Mesendoderm (in vitro differentiated cells): ENCODE measurements around the gene VANGL2.

Source experiments
- DNase-seq: peaks from one replicate; pipeline ENCODE4 v3.0.0; 2013
- H2AK5ac ChIP-seq: 2 replicates; pipeline ENCODE4 v1.6.1; 2013; ENCODE audit warnings: low read length, inconsistent platforms
- H2BK120ac ChIP-seq: 2 replicates; pipeline ENCODE4 v1.6.1; 2013; ENCODE audit warnings: low read depth, mild to moderate bottlenecking, low read length, moderate library complexity, mixed read lengths
- H2BK15ac ChIP-seq: replicated peaks from 2 replicates; pipeline ENCODE4 v1.6.1; 2013; ENCODE audit warnings: low read depth, mild to moderate bottlenecking, moderate library complexity
- H2BK5ac ChIP-seq: 2 replicates; pipeline ENCODE4 v1.6.1; 2013; ENCODE audit warnings: low read length, inconsistent platforms
- H3K18ac ChIP-seq: 2 replicates; pipeline ENCODE4 v1.6.1; 2013; ENCODE audit warnings: mild to moderate bottlenecking, low read length, mixed read lengths
- H3K23ac ChIP-seq: one replicate; pipeline ENCODE4 v1.6.1; 2013; ENCODE audit warnings: low read length
- H3K27ac ChIP-seq: 2 replicates; pipeline ENCODE4 v1.5.1; 2013; ENCODE audit warnings: low read depth, mild to moderate bottlenecking, inconsistent platforms, low read length, moderate library complexity
- H3K27me3 ChIP-seq: 2 replicates; pipeline ENCODE4 v1.6.1; 2013; ENCODE audit warnings: low read length, control low read depth, mild to moderate bottlenecking, inconsistent platforms; ENCODE audit not compliant: insufficient read depth, poor library complexity
- H3K36me3 ChIP-seq: 2 replicates; pipeline ENCODE4 v1.6.1; 2013; ENCODE audit warnings: low read length, inconsistent platforms; ENCODE audit not compliant: control insufficient read depth, insufficient read depth
- H3K4ac ChIP-seq: one replicate; pipeline ENCODE4 v1.6.1; 2013; ENCODE audit warnings: low read depth, mild to moderate bottlenecking, low read length, moderate library complexity
- H3K4me1 ChIP-seq: 2 replicates; pipeline ENCODE4 v1.6.1; 2013; ENCODE audit warnings: low read depth, low read length, inconsistent platforms; ENCODE audit not compliant: control insufficient read depth
- H3K4me2 ChIP-seq: 2 replicates; pipeline ENCODE4 v1.6.1; 2013; ENCODE audit warnings: low read length
- H3K4me3 ChIP-seq: 2 replicates; pipeline ENCODE4 v1.5.1; 2013; ENCODE audit warnings: mild to moderate bottlenecking, low read length
- H3K56ac ChIP-seq: one replicate; pipeline ENCODE4 v1.6.1; 2013; ENCODE audit warnings: low read length
- H3K79me1 ChIP-seq: 2 replicates; pipeline ENCODE4 v1.6.1; 2013; ENCODE audit warnings: low read length, inconsistent platforms
- H3K79me2 ChIP-seq: 2 replicates; pipeline ENCODE4 v1.6.1; 2013; ENCODE audit warnings: mild to moderate bottlenecking, low read length; ENCODE audit not compliant: control insufficient read depth, insufficient read depth
- H3K9ac ChIP-seq: 2 replicates; pipeline ENCODE4 v1.6.1; 2013; ENCODE audit warnings: low read length, inconsistent platforms
- H4K5ac ChIP-seq: one replicate; pipeline ENCODE4 v1.6.1; 2013; ENCODE audit warnings: low read length
- H4K8ac ChIP-seq: one replicate; pipeline ENCODE4 v1.6.1; 2013; ENCODE audit warnings: low read depth, mild to moderate bottlenecking, control low read depth, low read length, moderate library complexity
- WGBS: extraction: QIAGEN DNeasy Blood & Tissue Kit; methylation state at CpG from one replicate; pipeline ENCODE4 v1.1.7; 2013; ENCODE audit warnings: low lambda C conversion rate, missing lambda C conversion rate; ENCODE audit not compliant: insufficient coverage; ENCODE audit errors: extremely low coverage; 5-methylcytosine and 5-hydroxymethylcytosine counted together

The VANGL2 gene

GRCh38 chr1:160419150-160419837, 18.9 kb downstream of the VANGL2 start:
- Histone ChIP-seq H2BK5ac (no peak overlapping the region), H4K8ac (no peak overlapping the region), H3K36me3 (peaks cover 27% of the 10 kb centered on the region), H3K9ac (no peak overlapping the region), H3K4me3 (no peak overlapping the region), H3K23ac (no peak overlapping the region), H3K27me3 (no peaks in the 10 kb centered on the region), H2BK120ac (no peak overlapping the region), H4K5ac (no peak overlapping the region), H3K18ac (no peak overlapping the region), H3K56ac (no peak overlapping the region), H3K27ac (no peak overlapping the region), H3K79me1 (peaks cover 16% of the 10 kb centered on the region), H3K4me2 (no peak overlapping the region), H3K4me1 (peaks cover 6% of the 10 kb centered on the region), H3K4ac (no peak overlapping the region), H2AK5ac (no peak overlapping the region), H2BK15ac (no peak overlapping the region), H3K79me2 (peaks cover 6% of the 10 kb centered on the region)
- no peak for DNase-seq
- WGBS, result no CpG with 5 or more reads among the region's 34 CpGs

- H3K36me3 ChIP-seq, result peaks cover 30% of the 10 kb centered on the region
- no peaks in the 10 kb centered on the region for H3K27me3 ChIP-seq
- peaks cover 14% of the 10 kb centered on the region for H3K79me1 ChIP-seq
- no peak overlapping the region for H4K5ac ChIP-seq
- no peak overlapping the region for H3K27ac ChIP-seq
- H3K18ac ChIP-seq, result no peak overlapping the region
- H3K9ac ChIP-seq, result no peak overlapping the region
- H4K8ac ChIP-seq, result no peak overlapping the region
- no peak overlapping the region for H2BK15ac ChIP-seq
- no peak overlapping the region for H3K56ac ChIP-seq
- H2BK120ac ChIP-seq, result no peak overlapping the region
- WGBS, result no CpG with 5 or more reads among the region's 4 CpGs
- H3K4me2 ChIP-seq, result no peak overlapping the region
- no peak overlapping the region for H3K4me3 ChIP-seq
- no peak overlapping the region for H3K23ac ChIP-seq
- no peak overlapping the region for H2BK5ac ChIP-seq
- no peak overlapping the region for H2AK5ac ChIP-seq
- peaks cover 4% of the 10 kb centered on the region for H3K79me2 ChIP-seq
- no peak overlapping the region for H3K4ac ChIP-seq
- peaks cover 4% of the 10 kb centered on the region for H3K4me1 ChIP-seq
- DNase-seq, result no peak
Measured at GRCh38 chr1:160419838-160420169, 19.4 kb downstream of the VANGL2 start.

GRCh38 chr1:160420881-160421842, 20.8 kb downstream of the VANGL2 start:
- no peak overlapping the region for H3K23ac ChIP-seq
- H3K27ac ChIP-seq, result no peak overlapping the region
- H3K79me1 ChIP-seq, result peaks cover 7% of the 10 kb centered on the region
- H3K79me2 ChIP-seq, result no peaks in the 10 kb centered on the region
- no CpG with 5 or more reads among the region's 7 CpGs for WGBS
- H3K4me2 ChIP-seq, result no peak overlapping the region
- no peak overlapping the region for H4K8ac ChIP-seq
- H3K27me3 ChIP-seq, result no peaks in the 10 kb centered on the region
- no peaks in the 10 kb centered on the region for H3K4me1 ChIP-seq
- peaks cover 30% of the 10 kb centered on the region for H3K36me3 ChIP-seq
- H2BK120ac ChIP-seq, result no peak overlapping the region
- H2BK15ac ChIP-seq, result no peak overlapping the region
- H4K5ac ChIP-seq, result no peak overlapping the region
- H3K9ac ChIP-seq, result no peak overlapping the region
- no peak overlapping the region for H3K4ac ChIP-seq
- no peak overlapping the region for H2AK5ac ChIP-seq
- H3K18ac ChIP-seq, result no peak overlapping the region
- no peak for DNase-seq
- H3K56ac ChIP-seq, result no peak overlapping the region
- H3K4me3 ChIP-seq, result no peak overlapping the region
- no peak overlapping the region for H2BK5ac ChIP-seq

GRCh38 chr1:160421881-160422280, 21.5 kb downstream of the VANGL2 start:
- H3K27me3 ChIP-seq, result no peaks in the 10 kb centered on the region
- H2BK120ac ChIP-seq, result no peak overlapping the region
- no peak overlapping the region for H3K23ac ChIP-seq
- H3K56ac ChIP-seq, result no peak overlapping the region
- H3K27ac ChIP-seq, result no peak overlapping the region
- no peak overlapping the region for H2AK5ac ChIP-seq
- H3K79me1 ChIP-seq, result peaks cover 7% of the 10 kb centered on the region
- WGBS, result no CpG with 5 or more reads among the region's 5 CpGs
- no peak overlapping the region for H3K9ac ChIP-seq
- no peaks in the 10 kb centered on the region for H3K79me2 ChIP-seq
- H2BK5ac ChIP-seq, result no peak overlapping the region
- no peaks in the 10 kb centered on the region for H3K4me1 ChIP-seq
- DNase-seq, result no peak
- H4K5ac ChIP-seq, result no peak overlapping the region
- no peak overlapping the region for H2BK15ac ChIP-seq
- no peak overlapping the region for H3K4me2 ChIP-seq
- no peak overlapping the region for H4K8ac ChIP-seq
- peaks cover 30% of the 10 kb centered on the region for H3K36me3 ChIP-seq
- H3K4me3 ChIP-seq, result no peak overlapping the region
- H3K4ac ChIP-seq, result no peak overlapping the region
- H3K18ac ChIP-seq, result no peak overlapping the region

- Histone ChIP-seq H3K56ac (no peak overlapping the region), H3K79me2 (no peaks in the 10 kb centered on the region), H3K23ac (no peak overlapping the region), H3K27me3 (no peaks in the 10 kb centered on the region), H4K5ac (no peak overlapping the region), H3K36me3 (peaks cover 26% of the 10 kb centered on the region), H3K4me3 (no peak overlapping the region), H2BK120ac (no peak overlapping the region), H4K8ac (no peak overlapping the region), H2AK5ac (no peak overlapping the region), H3K4me2 (no peak overlapping the region), H3K27ac (no peak overlapping the region), H2BK5ac (no peak overlapping the region), H3K9ac (no peak overlapping the region), H3K18ac (no peak overlapping the region), H3K4me1 (no peaks in the 10 kb centered on the region), H3K4ac (no peak overlapping the region), H2BK15ac (no peak overlapping the region), H3K79me1 (peaks cover 2% of the 10 kb centered on the region)
- no peak for DNase-seq
- no CpG with 5 or more reads among the region's 7 CpGs for WGBS
Measured at GRCh38 chr1:160423966-160424365, 23.6 kb downstream of the VANGL2 start.
